NCI-H446 (cell line): ENCODE results near the gene C1orf210.

Experiments
- DNase-seq, 2 experiments: peaks; one replicate each; lab custom pipeline; 2025; lab: John Stamatoyannopoulos, UW

C1orf210 gene

DNA sequence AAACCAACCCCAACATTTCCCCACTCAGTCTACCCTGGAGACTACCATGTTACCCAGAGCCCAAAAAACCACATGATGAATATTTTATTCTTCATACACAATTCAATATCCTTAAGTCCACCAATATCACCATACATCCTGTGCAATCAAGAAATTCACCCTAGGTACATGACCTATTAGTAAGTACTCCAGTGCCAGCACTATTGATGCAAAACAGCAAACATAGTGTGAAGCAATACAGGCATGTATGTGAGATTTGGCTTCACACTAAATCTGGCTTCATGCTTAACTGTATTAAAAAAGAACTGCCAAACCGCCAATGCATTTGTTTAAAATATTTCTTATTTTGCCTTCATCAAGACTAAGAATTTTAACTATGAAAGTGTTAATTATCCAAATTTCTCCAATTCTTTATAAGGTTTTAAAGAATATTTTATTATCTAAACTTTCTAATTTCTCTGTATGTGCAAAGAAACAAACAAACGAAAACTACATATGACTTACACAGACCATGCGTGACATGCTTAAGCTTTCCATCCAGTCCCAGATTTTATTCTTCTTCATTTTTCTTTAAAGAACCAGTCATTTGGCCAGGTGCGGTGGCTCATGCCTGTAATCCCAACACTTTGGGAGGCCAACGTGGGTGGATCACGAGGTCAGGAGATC lies 38.0 kb downstream of the C1orf210 start:
- DNase-seq = no peak

DNA sequence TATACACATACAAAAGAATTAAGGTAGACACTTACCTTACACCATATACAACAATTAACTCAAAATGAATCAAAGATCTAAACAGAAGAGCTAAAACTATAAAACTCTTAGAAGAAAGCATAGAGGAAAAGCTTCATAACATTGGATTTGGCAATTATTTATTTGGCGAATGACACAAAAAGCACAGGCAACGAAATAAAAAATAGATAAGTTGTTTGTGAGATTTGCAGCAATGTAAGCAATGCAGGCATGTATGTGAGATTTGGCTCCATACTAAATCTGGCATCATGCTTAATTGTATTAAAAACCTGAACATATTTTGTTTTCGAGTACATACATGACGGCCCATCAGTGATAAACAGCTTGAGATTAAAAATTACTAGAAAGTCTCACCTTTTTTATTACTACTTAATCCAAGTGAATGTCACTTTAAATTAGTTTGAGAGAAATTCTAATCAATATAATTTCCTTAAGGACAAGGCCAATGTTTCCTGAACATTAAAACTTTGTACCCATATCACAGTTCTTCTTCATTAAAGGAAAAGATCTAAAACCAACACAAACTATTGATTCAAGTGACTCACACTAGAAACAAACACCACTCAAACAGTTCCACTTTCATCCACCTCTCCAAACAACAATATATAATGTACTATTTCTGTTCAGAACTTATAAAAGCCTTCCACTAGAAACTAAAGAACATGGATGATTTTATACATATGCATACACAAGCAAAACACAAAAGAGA lies 38.7 kb downstream of the C1orf210 start:
- DNase-seq = no peak

GRCh38 chr1:43243299-43243698 lies 42.1 kb downstream of the C1orf210 start:
- DNase-seq = no peak

GRCh38 chr1:43241413-43241836 lies 44.0 kb downstream of the C1orf210 start:
- no peak for DNase-seq

DNA sequence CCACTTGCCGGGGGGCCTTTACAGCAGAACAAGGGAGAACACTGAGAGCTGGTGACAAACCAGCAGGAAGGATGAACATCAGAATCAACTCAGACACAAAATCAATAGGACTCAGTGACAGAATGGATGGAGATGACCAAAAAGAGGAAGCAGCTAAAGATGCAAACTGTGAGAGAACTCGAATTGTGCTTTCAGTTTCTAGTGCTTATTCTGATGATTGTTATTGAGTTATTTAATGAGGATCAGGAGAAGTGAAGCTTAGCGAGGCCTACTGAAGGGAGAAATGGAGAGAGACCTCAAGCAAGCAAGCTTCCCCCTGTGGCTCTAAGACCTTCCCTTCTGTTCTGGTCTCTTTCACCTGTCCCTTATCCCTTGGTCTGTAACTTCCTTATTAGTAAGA lies 45.9 kb downstream of the C1orf210 start:
- no peak for DNase-seq

- DNase-seq = no peak
Observed at GRCh38 chr1:43238991-43239469, 46.4 kb downstream of the C1orf210 start.

GRCh38 chr1:43238085-43238484 lies 47.3 kb downstream of the C1orf210 start:
- peak in 1 of 2 experiments; percentile 48 for DNase-seq

GRCh38 chr1:43237121-43237520 lies 48.3 kb downstream of the C1orf210 start:
- no peak for DNase-seq

DNA sequence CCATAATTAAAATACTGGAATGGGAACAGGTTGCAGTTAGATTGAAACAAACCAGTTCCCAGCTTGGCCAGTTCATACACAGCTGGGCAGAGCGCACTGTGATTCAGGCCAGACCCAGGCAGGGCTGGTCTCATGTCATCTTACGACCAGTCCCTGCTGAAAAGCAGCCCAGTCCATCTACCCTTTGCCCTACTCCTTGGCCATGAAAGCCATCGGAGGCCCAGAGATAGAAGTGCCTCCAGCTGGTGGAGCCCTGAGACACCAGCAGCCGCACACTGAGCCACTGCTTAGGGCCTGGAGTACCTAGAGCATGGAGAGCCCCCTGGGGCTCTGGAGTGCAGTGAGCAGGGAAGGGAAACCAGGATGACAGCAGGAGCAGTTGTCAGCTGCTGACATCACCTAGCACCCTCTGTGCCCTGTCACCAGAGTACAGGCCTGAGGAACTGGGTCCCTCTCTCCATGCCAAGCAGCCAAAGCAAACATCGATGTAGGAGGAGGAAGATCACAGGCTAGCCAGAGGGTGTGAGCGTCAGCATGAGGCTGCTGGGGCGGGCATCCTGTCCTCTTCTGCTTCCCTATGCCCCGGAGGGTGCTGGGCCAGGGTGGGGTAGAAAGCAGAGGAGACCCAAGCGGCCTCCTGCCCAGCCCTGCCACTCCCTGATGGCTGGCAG lies 49.8 kb downstream of the C1orf210 start:
- no peak for DNase-seq

GRCh38 chr1:43235040-43235439 lies 50.3 kb downstream of the C1orf210 start:
- no peak for DNase-seq

DNA sequence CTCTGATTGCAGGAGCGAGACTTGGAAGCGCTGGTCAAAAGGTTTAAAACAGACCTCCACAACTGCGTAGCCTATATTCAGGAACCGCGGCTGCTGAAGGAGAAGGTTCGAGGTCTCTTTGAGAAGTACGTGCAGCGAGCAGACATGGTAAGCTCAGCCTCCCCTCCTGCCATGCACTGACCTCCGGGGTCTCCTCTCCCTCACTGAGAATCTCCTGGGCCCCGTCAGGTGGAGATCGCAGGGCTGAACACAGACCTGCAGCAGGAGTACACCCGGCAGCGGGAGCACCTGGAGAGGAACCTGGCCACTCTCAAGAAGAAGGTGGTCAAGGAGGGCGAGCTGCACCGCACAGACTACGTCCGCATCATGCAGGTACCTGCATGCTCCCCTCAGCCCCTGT lies 51.1 kb downstream of the C1orf210 start:
- no peak for DNase-seq

DNA sequence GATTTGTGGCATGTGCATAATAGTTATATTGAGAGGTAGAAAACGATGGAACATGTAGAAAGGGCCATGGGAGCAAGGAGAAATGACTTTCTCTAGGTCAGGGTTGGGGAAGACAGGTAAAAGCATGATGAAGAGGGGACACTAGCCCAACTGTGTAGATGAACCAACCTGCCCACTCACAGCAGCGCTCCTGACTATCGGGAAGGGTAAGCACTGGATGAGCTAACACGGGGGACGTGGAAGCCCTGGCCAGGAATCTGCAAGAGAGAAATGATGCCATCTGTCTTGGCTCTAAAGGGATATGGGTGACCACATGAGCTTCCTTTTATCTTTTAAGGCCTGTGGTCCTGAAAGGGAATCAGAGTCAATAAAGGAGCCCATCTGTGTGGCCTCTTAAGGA lies 51.8 kb downstream of the C1orf210 start:
- DNase-seq = no peak

GRCh38 chr1:43232482-43232881 lies 52.9 kb downstream of the C1orf210 start:
- peak in 1 of 2 experiments; percentile 39 for DNase-seq

DNA sequence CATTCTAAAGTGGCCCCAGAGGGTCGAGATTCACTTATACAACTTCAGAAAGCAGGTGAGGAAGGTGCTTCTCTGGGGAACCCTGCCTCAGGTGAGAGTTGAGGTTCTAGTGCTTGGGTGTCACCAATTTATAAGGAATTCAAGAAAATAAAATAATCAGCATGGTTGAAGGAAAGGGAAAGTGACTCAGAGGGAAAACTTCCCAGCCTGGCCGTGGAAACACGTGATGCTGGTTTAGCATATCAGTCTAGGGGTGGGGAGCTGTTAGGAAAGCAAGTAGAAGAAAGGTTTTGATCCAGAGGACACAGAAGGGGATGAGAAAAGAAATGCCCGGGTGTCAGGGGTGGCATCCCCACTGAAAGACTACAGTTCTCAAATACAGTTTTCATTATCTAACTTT lies 53.3 kb downstream of the C1orf210 start:
- no peak for DNase-seq
